ENCODE data around the gene CC2D2B. TPM values are rescaled to one million over a fixed set of nuclear protein-coding genes. Genes with fewer than 3 reads are reported as not detected.

CC2D2B gene
- total and polyA plus RNA-seq, 2 experiments from 2014 or later = 0.39 TPM; not detected in 1

DNA sequence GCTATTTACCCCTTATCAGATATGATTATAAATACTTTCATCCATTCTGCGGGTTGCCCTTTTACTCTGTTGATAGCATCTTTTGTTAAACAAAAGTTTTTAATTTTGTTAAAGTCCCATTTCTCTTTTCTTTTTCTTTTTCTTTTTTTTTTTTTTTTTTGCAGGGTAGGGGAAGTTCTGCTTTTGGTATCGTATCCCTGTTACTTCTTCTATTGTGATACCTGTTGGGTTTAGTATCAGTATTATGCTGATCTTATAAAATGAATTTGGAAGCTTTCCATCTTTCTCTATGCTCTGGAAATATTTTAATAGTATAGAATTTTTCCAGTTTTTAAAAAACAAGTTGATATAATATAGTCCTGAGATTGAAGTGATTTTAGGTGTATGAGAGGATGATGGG, 141.6 kb downstream of the CC2D2B start:
- TF ChIP-seq EZH2phosphoT487 (IDR thresholded peaks at IDR 0.05; ENCODE audit: insufficient read depth, low read depth) (no peak), EZH2 (IDR thresholded peaks at IDR 0.05; ENCODE audit: insufficient read depth, poor library complexity, severe bottlenecking) (no peak)
- Histone ChIP-seq H4K20me1 (ENCODE audit: insufficient read depth) (no peaks in the 10 kb centered on the region), H3K9me2 (ENCODE audit: insufficient read depth) (no peaks in the 10 kb centered on the region), H2AFZ (no peak overlapping the region), H3K9ac (no peak overlapping the region), H3K4me1 (ENCODE audit: insufficient read depth) (peaks cover 7% of the 10 kb centered on the region; the same call in 1 of the 2 replicates), H3K27ac (no peak overlapping the region), H3K4me3 (no peak overlapping the region), H3K4me2 (ENCODE audit: unreplicated experiment) (no peak overlapping the region), H3K9me3 (ENCODE audit: low read depth) (no peaks in the 10 kb centered on the region), H3K79me2 (ENCODE audit: insufficient read depth) (peaks cover 98% of the 10 kb centered on the region), H3K36me3 (ENCODE audit: low read depth) (peaks cover 14% of the 10 kb centered on the region), H3K27me3 (replicated peaks; ENCODE audit: insufficient read depth) (no peaks in the 10 kb centered on the region), H3F3A (ENCODE audit: insufficient read depth) (peaks cover 6% of the 10 kb centered on the region; the same call in 1 of the 2 replicates)
- 86 to 88% methylated on average over 2 of the region's 2 CpGs for WGBS, 2 experiments (ENCODE audit: low coverage in 1 of 2, low lambda C conversion rate in 2 of 2, missing lambda C conversion rate in 2 of 2)
- in situ Hi-C loops (cut with MboI) = no loop called here
- no peak for DNase-seq

DNA sequence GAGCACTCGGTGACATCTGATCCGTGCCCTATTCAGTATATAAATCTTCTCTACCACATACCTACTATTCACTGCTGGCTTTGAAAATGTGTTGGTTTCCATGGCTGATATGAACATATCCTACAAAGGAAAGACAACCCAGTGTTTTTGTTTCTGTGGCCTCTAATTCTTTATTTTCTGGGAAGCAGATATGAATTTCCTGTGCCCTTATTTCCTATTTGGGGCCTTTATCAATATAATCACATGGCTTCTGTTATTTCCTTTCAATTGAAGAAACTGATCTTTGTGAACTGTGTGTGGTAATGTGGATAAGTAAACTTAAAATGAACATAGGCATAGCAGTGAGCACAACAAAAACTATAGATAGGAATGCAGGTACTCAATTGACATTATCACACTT, 146.2 kb downstream of the CC2D2B start:
- TF ChIP-seq EZH2 (IDR thresholded peaks at IDR 0.05; ENCODE audit: insufficient read depth, poor library complexity, severe bottlenecking) = no peak
- TF ChIP-seq EZH2phosphoT487 (IDR thresholded peaks at IDR 0.05; ENCODE audit: insufficient read depth, low read depth) = no peak
- Histone ChIP-seq H3K79me2 (ENCODE audit: insufficient read depth) (peaks cover 69% of the 10 kb centered on the region), H3K36me3 (ENCODE audit: low read depth) (peaks cover 31% of the 10 kb centered on the region), H3K27ac (no peak overlapping the region), H3K4me1 (ENCODE audit: insufficient read depth) (no peaks in the 10 kb centered on the region), H3K9me2 (ENCODE audit: insufficient read depth) (no peaks in the 10 kb centered on the region), H3K4me2 (ENCODE audit: unreplicated experiment) (no peak overlapping the region), H4K20me1 (ENCODE audit: insufficient read depth) (no peaks in the 10 kb centered on the region), H3K4me3 (no peak overlapping the region), H3K27me3 (replicated peaks; ENCODE audit: insufficient read depth) (no peaks in the 10 kb centered on the region), H2AFZ (no peak overlapping the region), H3K9me3 (ENCODE audit: low read depth) (no peaks in the 10 kb centered on the region), H3K9ac (no peak overlapping the region), H3F3A (ENCODE audit: insufficient read depth) (no peaks in the 10 kb centered on the region)
- 86 to 87% methylated on average over 2 of the region's 2 CpGs for WGBS, 2 experiments (ENCODE audit: low coverage in 1 of 2, low lambda C conversion rate in 2 of 2, missing lambda C conversion rate in 2 of 2)
- in situ Hi-C loops (cut with MboI) = no loop called here
- DNase-seq = no peak

- no peak for TF ChIP-seq EZH2 (IDR thresholded peaks at IDR 0.05; ENCODE audit: insufficient read depth, poor library complexity, severe bottlenecking)
- no peak for TF ChIP-seq EZH2phosphoT487 (IDR thresholded peaks at IDR 0.05; ENCODE audit: insufficient read depth, low read depth)
- WGBS, 2 experiments (ENCODE audit: low coverage in 1 of 2, low lambda C conversion rate in 2 of 2, missing lambda C conversion rate in 2 of 2) = 98 to 99% methylated on average over 7 of the region's 7 CpGs
- DNase-seq = no peak
- H3K4me1 ChIP-seq (ENCODE audit: insufficient read depth) = no peaks in the 10 kb centered on the region
- no peak overlapping the region for H3K9ac ChIP-seq
- H3K27ac ChIP-seq = no peak overlapping the region
- H3K36me3 ChIP-seq (ENCODE audit: low read depth) = peaks cover 27% of the 10 kb centered on the region
- H3K27me3 ChIP-seq (replicated peaks; ENCODE audit: insufficient read depth) = no peaks in the 10 kb centered on the region
- no peak overlapping the region for H3K4me2 ChIP-seq (ENCODE audit: unreplicated experiment)
- H3F3A ChIP-seq (ENCODE audit: insufficient read depth) = no peaks in the 10 kb centered on the region; the same call in 1 of the 2 replicates
- H3K9me3 ChIP-seq (ENCODE audit: low read depth) = no peaks in the 10 kb centered on the region
- no peak overlapping the region for H3K4me3 ChIP-seq
- H4K20me1 ChIP-seq (ENCODE audit: insufficient read depth) = no peaks in the 10 kb centered on the region
- H3K9me2 ChIP-seq (ENCODE audit: insufficient read depth) = no peaks in the 10 kb centered on the region
- in situ Hi-C loops (cut with MboI) = no loop called here
- peaks cover 41% of the 10 kb centered on the region for H3K79me2 ChIP-seq (ENCODE audit: insufficient read depth)
- H2AFZ ChIP-seq = no peak overlapping the region
These were observed 149.0 kb downstream of the CC2D2B start for GRCh38 chr10:96056787-96057186.

- Histone ChIP-seq H3K79me2 (ENCODE audit: insufficient read depth) (peaks cover 4% of the 10 kb centered on the region; the same call in 1 of the 2 replicates), H3F3A (ENCODE audit: insufficient read depth) (peaks cover 2% of the 10 kb centered on the region), H3K27me3 (replicated peaks; ENCODE audit: insufficient read depth) (no peaks in the 10 kb centered on the region), H3K9me2 (ENCODE audit: insufficient read depth) (no peaks in the 10 kb centered on the region), H2AFZ (no peak overlapping the region), H3K36me3 (ENCODE audit: low read depth) (peaks cover 25% of the 10 kb centered on the region), H3K27ac (no peak overlapping the region), H3K9ac (no peak overlapping the region), H3K9me3 (ENCODE audit: low read depth) (no peaks in the 10 kb centered on the region), H3K4me3 (no peak overlapping the region), H4K20me1 (ENCODE audit: insufficient read depth) (no peaks in the 10 kb centered on the region), H3K4me2 (ENCODE audit: unreplicated experiment) (no peak overlapping the region), H3K4me1 (ENCODE audit: insufficient read depth) (no peaks in the 10 kb centered on the region)
- no peak for DNase-seq
- in situ Hi-C loops (cut with MboI) = no loop called here
- TF ChIP-seq EZH2phosphoT487 (IDR thresholded peaks at IDR 0.05; ENCODE audit: insufficient read depth, low read depth) = no peak
- TF ChIP-seq EZH2 (IDR thresholded peaks at IDR 0.05; ENCODE audit: insufficient read depth, poor library complexity, severe bottlenecking) = no peak
- 98 to 99% methylated on average over 3 of the region's 3 CpGs for WGBS, 2 experiments (ENCODE audit: low coverage in 1 of 2, low lambda C conversion rate in 2 of 2, missing lambda C conversion rate in 2 of 2)
These were observed 153.5 kb downstream of the CC2D2B start for GRCh38 chr10:96061232-96061631.

DNA sequence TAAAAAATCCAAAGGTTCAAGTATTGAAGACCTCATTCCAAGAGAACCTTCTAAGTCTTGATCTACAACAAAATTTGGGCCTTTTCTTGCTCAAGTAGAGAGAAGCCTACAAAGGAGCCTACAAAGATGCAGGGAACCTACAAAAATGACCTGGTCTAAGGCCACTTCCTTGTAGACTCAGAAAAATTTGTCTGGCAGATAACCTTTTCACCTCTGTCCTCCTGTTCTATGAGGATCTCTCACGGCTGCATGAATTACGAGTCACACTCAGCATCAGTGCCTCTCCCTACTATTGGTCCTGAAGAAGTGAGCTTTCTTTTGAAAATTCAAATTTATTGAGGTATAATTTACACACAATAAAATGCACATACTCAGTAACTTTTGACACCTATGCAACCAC, 164.9 kb downstream of the CC2D2B start:
- Histone ChIP-seq H3K9me3 (ENCODE audit: low read depth) (no peaks in the 10 kb centered on the region), H3K4me1 (ENCODE audit: insufficient read depth) (no peaks in the 10 kb centered on the region), H3K4me3 (no peak overlapping the region), H3K9me2 (ENCODE audit: insufficient read depth) (no peaks in the 10 kb centered on the region), H3K4me2 (ENCODE audit: unreplicated experiment) (no peak overlapping the region), H3K27ac (no peak overlapping the region), H3K79me2 (ENCODE audit: insufficient read depth) (no peaks in the 10 kb centered on the region), H2AFZ (no peak overlapping the region), H3F3A (ENCODE audit: insufficient read depth) (0 out of 2 replicates have a peak, but pooled peaks cover 5% of the 10 kb centered on the region), H3K27me3 (replicated peaks; ENCODE audit: insufficient read depth) (no peaks in the 10 kb centered on the region), H4K20me1 (ENCODE audit: insufficient read depth) (no peaks in the 10 kb centered on the region), H3K9ac (no peak overlapping the region), H3K36me3 (ENCODE audit: low read depth) (no peaks in the 10 kb centered on the region)
- no peak for DNase-seq
- TF ChIP-seq EZH2phosphoT487 (IDR thresholded peaks at IDR 0.05; ENCODE audit: insufficient read depth, low read depth) = no peak
- no peak for TF ChIP-seq EZH2 (IDR thresholded peaks at IDR 0.05; ENCODE audit: insufficient read depth, poor library complexity, severe bottlenecking)
- in situ Hi-C loops (cut with MboI) = no loop called here
- 87 to 100% methylated on average over 2 of the region's 2 CpGs for WGBS, 2 experiments (ENCODE audit: low coverage in 1 of 2, low lambda C conversion rate in 2 of 2, missing lambda C conversion rate in 2 of 2)

Measured in GM23248 (cell line).